Ramos (cell line): Measurements from ENCODE around the gene KNG1.
"Not testable (repeated sequence)": the region's sequence is repeated elsewhere in the genome, so short reads cannot be mapped to it uniquely, and the experiment has no call there.

Experiments
- in situ Hi-C: fragments of 300-500 bp; cut with MboI; formaldehyde crosslinking; loops from one replicate; pipeline ENCODE4 v1.14.3; 2022; ENCODE audit warnings: low sequenced_read_pairs; ENCODE audit not compliant: unreplicated experiment

The KNG1 gene

GRCh38 chr3:186717039-186717457 lies at the start of gene KNG1:
Gene KNG1, plus strand, starts transcription at chr3:186717359. Its CDS starts 184 bp downstream, at chr3:186717543.
- in situ Hi-C loops: no loop called here

- in situ Hi-C loops: no loop called here
Observed at GRCh38 chr3:186668426-186668825, 48.7 kb upstream of the KNG1 start.

DNA sequence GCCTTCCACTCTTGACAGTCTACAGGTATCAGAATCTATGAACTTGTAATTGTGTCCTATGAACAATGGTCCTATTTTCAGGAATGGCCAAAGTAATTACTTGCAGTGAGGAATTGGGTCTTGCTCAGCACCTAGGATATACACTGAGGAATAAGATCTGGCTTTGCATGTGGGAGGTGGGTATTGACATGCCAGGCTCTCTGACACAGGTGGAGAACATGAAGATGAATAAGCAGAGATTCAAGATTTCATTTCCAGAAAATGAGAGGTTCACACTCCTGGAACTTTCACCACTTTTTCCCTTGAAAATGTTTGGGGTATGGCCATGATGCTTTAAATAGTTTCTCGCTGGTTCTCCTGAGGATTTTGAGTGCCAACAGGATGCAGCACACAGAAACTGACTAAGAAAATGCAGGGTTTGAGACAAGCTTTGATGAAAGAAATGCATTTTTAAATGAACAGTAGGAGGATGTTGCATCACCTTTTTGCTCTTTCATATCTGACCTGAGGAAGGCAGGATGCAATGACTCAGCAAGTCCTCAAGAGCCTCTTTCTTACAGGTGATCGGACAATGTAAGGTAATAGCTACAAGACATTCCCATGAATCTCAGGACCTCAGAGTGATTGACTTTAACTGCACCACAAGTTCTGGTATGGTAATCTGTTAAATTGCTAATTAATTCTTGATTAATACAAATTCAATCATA lies 47.6 kb upstream of the KNG1 start:
- in situ Hi-C loops: no loop called here

GRCh38 chr3:186670155-186670554 lies 47.0 kb upstream of the KNG1 start:
- in situ Hi-C loops: no loop called here

DNA sequence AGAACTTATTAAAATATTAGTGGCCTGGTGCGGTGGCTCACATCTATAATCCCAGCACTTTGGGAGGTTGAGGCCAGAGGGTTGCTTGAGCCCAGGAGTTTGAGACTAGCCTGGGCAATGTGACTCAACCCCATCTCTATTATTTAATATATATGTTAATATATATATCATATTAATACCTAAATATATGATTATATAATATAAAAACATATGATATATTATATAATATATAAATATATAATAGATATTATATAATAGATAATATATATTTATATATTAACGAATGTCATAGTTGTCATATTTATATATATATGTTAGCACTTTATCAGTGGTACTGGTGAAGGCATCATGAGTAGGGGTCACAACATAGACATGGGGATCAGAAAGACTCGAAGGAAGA lies 46.1 kb upstream of the KNG1 start:
- in situ Hi-C loops: no loop called here

GRCh38 chr3:186678604-186679003 lies 38.6 kb upstream of the KNG1 start:
- in situ Hi-C loops: no loop called here

- in situ Hi-C loops: no loop called here
Observed at GRCh38 chr3:186679151-186679550, 38.0 kb upstream of the KNG1 start.

GRCh38 chr3:186680869-186681268 lies 36.3 kb upstream of the KNG1 start:
- in situ Hi-C loops: no loop called here

DNA sequence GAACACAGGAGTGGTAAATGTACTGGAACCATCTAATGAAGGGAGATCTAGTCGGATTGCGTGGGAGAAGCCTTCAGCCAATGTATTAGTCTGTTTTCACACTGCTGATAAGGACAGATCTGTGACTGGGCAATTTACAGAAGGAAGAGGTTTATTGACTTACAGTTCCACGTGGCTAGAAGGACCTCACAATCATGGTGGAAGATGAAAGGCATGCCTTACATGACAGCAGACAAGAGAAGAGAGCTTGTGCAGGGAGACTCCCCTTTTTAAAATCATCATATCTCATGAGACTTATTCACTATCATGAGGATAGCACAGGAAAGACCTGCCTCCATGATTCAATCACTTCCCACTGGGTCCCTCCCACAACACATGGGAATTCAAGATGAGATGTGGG lies 34.3 kb upstream of the KNG1 start:
- in situ Hi-C loops: no loop called here

DNA sequence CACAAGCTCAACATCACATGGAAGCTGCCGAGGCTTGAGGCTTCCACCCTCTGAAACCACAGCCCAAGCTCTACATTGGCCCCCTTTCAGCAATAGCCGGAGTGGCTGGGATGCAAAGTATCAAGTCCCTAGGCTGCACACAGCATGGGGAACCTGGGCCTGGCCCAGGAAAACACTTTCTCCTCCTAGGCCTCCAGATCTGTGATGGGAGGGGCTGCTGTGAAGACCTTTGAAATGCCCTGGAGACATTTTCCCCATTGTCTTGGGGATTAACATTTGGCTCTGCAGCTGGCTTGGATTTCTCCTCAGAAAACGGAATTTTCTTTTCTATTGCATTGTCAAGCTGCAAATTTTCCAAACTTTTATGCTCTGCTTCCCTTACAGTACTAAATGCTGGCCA lies 33.2 kb upstream of the KNG1 start:
- in situ Hi-C loops: no loop called here

GRCh38 chr3:186686475-186686874 lies 30.7 kb upstream of the KNG1 start:
- in situ Hi-C loops: not testable (repeated sequence)

GRCh38 chr3:186687120-186687651 lies 30.0 kb upstream of the KNG1 start:
- in situ Hi-C loops: no loop called here

GRCh38 chr3:186690304-186690703 lies 26.9 kb upstream of the KNG1 start:
- in situ Hi-C loops: not testable (repeated sequence)

- in situ Hi-C loops: no loop called here
Observed at GRCh38 chr3:186691676-186692075, 25.5 kb upstream of the KNG1 start.

GRCh38 chr3:186693843-186694242 lies 23.3 kb upstream of the KNG1 start:
- in situ Hi-C loops: no loop called here

DNA sequence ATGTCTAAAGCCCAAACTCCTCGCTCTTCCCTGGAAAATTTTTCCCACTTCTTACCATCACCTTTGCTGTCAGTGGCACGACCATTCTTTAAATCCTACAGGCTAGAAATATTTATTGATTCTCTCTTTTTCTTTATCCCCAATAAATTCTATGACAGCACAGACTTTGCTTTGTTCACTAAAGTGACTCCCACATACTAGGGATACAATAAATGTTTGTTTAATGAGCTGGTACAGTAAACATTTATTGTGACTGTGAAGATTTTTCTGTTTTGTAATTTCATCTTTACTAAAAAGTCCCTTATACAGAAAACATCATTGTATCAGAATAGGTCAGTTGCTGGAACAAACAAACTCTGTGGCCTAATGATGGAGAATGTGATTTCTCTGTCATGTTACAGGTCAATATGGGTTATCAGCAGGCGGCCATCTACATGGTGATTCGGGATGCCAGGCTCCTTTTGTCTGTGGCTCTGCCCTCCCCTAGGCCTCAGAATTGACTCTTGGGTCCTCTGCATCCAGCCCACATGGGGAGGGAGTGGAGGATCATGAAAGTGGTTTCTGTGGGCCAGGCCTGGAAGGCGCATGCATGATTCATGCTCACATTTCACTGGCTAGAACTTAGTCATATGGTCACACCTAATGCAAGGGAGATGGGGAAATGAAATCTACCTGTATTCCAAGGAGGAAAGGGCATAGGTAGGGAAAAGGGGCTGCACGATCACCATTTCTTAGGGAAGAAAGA lies 22.7 kb upstream of the KNG1 start:
- in situ Hi-C loops: no loop called here

GRCh38 chr3:186696522-186696921 lies 20.6 kb upstream of the KNG1 start:
- in situ Hi-C loops: no loop called here

DNA sequence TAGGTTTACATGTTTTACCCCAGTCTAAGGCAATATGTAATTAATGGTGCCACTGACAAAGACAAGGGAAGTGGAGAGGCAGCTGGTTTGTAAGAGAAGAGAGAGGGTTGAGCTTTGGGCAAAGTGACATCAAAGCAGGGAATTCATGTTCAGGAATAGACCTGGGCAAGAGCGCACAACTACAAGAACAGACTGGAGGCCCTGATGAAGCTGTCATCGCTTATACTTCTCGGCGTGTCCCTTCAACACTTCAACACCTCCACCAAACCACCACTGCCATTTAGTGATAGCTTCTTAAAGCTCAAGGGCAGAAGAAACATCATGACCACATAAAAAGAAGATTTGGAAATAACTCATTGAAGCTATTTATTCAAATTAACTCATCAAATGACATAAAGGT lies 19.6 kb upstream of the KNG1 start:
- in situ Hi-C loops: no loop called here

- in situ Hi-C loops: no loop called here
Observed at GRCh38 chr3:186700267-186700666, 16.9 kb upstream of the KNG1 start.

DNA sequence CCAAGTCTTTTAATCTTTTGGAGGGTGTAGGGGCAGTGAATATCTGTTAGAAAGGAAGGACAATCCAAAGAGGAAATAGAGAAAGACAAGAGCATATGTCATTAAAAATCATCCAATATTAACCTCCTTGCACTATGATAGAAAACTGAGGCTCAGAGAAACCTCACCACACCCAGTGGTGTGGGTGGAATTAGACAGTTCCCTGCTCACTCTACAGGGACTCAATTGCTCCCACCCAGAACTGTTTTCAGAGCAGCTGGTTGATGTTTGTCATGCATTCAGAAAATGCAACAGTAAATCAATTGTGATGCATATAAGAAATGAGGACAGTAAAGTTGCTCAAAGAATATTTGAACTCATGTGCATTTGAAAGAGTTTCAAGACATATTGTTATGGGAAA lies 14.7 kb upstream of the KNG1 start:
- in situ Hi-C loops: not testable (repeated sequence)
